ENCODE results near the gene NUP210L. TPM values are rescaled to one million over a fixed set of nuclear protein-coding genes. Genes with fewer than 3 reads are reported as not detected.

Gene NUP210L
- total and polyA plus RNA-seq, 2 of the 13 experiments (the other 11 are each of a cell fraction or from before 2014, with no cell fraction given): not detected

DNA sequence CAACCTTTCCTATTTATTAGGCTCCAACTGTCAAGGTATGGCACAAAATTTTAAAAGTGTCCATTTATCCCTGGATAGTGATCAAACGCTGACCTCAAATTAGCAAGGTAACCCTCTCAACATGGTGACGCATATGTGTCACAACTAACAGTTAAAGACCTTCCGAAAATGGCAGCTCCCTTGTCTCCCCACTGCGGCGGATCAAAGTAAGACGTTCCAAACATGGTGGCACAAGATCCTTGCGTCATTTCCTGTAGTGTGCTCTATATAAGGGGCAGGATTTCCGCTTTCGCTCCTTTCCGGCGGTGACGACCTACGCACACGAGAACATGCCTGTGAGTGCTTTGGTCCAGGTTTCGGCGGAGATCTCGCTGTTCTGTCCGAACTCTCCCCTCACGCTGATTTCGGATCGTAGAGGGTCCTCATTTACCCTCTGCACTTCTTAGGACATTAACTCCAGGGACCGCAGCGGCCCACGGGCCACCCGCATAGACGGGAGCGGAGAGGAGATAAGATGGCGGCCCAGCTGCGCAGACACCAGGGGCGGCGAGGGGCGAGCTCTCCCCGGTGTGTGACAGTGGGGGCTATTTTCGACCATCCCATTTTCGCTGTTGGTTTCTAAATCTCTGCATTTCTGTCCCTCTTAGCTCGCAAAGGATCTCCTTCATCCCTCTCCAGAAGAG, 164.3 kb downstream of the NUP210L start, which contains the start of gene RPS27 (continued):
- TF ChIP-seq ZSCAN12 (CRISPR knock-in tag; IDR thresholded peaks at IDR 0.05): 0 out of 2 replicates have a peak, but pooled peaks have one; percentile 24
- TF ChIP-seq PITX1 (CRISPR knock-in tag; IDR thresholded peaks at IDR 0.05): peak; percentile 58
- TF ChIP-seq SOX5 (CRISPR knock-in tag; IDR thresholded peaks at IDR 0.05; ENCODE audit: borderline replicate concordance): peak; percentile 70
- TF ChIP-seq, protein P1, sequence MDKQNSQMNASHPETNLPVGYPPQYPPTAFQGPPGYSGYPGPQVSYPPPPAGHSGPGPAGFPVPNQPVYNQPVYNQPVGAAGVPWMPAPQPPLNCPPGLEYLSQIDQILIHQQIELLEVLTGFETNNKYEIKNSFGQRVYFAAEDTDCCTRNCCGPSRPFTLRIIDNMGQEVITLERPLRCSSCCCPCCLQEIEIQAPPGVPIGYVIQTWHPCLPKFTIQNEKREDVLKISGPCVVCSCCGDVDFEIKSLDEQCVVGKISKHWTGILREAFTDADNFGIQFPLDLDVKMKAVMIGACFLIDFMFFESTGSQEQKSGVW (CRISPR knock-in tag; IDR thresholded peaks at IDR 0.05; ENCODE audit: borderline replicate concordance): no peak
- TF ChIP-seq, protein P2, sequence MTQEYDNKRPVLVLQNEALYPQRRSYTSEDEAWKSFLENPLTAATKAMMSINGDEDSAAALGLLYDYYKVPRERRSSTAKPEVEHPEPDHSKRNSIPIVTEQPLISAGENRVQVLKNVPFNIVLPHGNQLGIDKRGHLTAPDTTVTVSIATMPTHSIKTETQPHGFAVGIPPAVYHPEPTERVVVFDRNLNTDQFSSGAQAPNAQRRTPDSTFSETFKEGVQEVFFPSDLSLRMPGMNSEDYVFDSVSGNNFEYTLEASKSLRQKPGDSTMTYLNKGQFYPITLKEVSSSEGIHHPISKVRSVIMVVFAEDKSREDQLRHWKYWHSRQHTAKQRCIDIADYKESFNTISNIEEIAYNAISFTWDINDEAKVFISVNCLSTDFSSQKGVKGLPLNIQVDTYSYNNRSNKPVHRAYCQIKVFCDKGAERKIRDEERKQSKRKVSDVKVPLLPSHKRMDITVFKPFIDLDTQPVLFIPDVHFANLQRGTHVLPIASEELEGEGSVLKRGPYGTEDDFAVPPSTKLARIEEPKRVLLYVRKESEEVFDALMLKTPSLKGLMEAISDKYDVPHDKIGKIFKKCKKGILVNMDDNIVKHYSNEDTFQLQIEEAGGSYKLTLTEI (CRISPR knock-in tag; conservative IDR thresholded peaks at IDR 0.05): no peak
- TF ChIP-seq, protein P3, sequence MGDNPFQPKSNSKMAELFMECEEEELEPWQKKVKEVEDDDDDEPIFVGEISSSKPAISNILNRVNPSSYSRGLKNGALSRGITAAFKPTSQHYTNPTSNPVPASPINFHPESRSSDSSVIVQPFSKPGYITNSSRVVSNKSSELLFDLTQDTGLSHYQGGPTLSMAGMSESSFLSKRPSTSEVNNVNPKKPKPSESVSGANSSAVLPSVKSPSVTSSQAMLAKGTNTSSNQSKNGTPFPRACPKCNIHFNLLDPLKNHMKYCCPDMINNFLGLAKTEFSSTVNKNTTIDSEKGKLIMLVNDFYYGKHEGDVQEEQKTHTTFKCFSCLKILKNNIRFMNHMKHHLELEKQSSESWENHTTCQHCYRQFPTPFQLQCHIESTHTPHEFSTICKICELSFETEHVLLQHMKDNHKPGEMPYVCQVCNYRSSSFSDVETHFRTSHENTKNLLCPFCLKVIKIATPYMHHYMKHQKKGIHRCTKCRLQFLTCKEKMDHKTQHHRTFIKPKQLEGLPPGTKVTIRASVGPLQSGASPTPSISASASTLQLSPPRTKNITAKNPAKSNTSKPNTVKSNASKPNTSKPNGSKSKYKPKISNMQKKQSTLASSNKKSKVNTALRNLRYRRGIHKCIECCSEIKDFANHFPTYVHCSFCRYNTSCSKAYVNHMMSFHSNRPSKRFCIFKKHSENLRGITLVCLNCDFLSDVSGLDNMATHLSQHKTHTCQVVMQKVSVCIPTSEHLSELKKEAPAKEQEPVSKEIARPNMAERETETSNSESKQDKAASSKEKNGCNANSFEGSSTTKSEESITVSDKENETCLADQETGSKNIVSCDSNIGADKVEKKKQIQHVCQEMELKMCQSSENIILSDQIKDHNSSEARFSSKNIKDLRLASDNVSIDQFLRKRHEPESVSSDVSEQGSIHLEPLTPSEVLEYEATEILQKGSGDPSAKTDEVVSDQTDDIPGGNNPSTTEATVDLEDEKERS (CRISPR knock-in tag; IDR thresholded peaks at IDR 0.05): peak; percentile 86
- TF ChIP-seq NFKBIZ (CRISPR knock-in tag; IDR thresholded peaks at IDR 0.05): peak; percentile 74; the same call in 1 of the 2 replicates
- TF ChIP-seq, protein P4, sequence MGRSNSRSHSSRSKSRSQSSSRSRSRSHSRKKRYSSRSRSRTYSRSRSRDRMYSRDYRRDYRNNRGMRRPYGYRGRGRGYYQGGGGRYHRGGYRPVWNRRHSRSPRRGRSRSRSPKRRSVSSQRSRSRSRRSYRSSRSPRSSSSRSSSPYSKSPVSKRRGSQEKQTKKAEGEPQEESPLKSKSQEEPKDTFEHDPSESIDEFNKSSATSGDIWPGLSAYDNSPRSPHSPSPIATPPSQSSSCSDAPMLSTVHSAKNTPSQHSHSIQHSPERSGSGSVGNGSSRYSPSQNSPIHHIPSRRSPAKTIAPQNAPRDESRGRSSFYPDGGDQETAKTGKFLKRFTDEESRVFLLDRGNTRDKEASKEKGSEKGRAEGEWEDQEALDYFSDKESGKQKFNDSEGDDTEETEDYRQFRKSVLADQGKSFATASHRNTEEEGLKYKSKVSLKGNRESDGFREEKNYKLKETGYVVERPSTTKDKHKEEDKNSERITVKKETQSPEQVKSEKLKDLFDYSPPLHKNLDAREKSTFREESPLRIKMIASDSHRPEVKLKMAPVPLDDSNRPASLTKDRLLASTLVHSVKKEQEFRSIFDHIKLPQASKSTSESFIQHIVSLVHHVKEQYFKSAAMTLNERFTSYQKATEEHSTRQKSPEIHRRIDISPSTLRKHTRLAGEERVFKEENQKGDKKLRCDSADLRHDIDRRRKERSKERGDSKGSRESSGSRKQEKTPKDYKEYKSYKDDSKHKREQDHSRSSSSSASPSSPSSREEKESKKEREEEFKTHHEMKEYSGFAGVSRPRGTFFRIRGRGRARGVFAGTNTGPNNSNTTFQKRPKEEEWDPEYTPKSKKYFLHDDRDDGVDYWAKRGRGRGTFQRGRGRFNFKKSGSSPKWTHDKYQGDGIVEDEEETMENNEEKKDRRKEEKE (IDR thresholded peaks at IDR 0.05): no peak
- peak; percentile 88; the same call in 1 of the 2 replicates for TF ChIP-seq GATA4 (IDR thresholded peaks at IDR 0.05; ENCODE audit: borderline replicate concordance, low read depth)
- peak; percentile 70; the same call in 1 of the 2 replicates for TF ChIP-seq KDM4B (CRISPR knock-in tag; IDR thresholded peaks at IDR 0.05)
- TF ChIP-seq, protein P5, sequence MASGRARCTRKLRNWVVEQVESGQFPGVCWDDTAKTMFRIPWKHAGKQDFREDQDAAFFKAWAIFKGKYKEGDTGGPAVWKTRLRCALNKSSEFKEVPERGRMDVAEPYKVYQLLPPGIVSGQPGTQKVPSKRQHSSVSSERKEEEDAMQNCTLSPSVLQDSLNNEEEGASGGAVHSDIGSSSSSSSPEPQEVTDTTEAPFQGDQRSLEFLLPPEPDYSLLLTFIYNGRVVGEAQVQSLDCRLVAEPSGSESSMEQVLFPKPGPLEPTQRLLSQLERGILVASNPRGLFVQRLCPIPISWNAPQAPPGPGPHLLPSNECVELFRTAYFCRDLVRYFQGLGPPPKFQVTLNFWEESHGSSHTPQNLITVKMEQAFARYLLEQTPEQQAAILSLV (CRISPR knock-in tag; IDR thresholded peaks at IDR 0.05; ENCODE audit: borderline replicate concordance): peak; percentile 93
- TF ChIP-seq ZNF138 (CRISPR knock-in tag; IDR thresholded peaks at IDR 0.05; ENCODE audit: low read depth): 0 out of 2 replicates have a peak, but pooled peaks have one; percentile 37
- TF ChIP-seq GABPB1 (CRISPR knock-in tag; IDR thresholded peaks at IDR 0.05): peak; percentile 95
- TF ChIP-seq, protein P6, sequence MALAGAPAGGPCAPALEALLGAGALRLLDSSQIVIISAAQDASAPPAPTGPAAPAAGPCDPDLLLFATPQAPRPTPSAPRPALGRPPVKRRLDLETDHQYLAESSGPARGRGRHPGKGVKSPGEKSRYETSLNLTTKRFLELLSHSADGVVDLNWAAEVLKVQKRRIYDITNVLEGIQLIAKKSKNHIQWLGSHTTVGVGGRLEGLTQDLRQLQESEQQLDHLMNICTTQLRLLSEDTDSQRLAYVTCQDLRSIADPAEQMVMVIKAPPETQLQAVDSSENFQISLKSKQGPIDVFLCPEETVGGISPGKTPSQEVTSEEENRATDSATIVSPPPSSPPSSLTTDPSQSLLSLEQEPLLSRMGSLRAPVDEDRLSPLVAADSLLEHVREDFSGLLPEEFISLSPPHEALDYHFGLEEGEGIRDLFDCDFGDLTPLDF (CRISPR knock-in tag; IDR thresholded peaks at IDR 0.05): no peak
- TF ChIP-seq JUN (CRISPR knock-in tag; IDR thresholded peaks at IDR 0.05): peak; percentile 83
- peak; percentile 79; the same call in 1 of the 2 replicates for TF ChIP-seq SATB2 (CRISPR knock-in tag; IDR thresholded peaks at IDR 0.05)
- TF ChIP-seq ZNF773 (CRISPR knock-in tag; IDR thresholded peaks at IDR 0.05; ENCODE audit: borderline replicate concordance): peak; percentile 65; the same call in 1 of the 2 replicates
- TF ChIP-seq ZNF737 (CRISPR knock-in tag; IDR thresholded peaks at IDR 0.05; ENCODE audit: borderline replicate concordance): 0 out of 2 replicates have a peak, but pooled peaks have one; percentile 76

Data from HepG2 (cell line).